HG02610 (cell line): ENCODE measurements around the gene ABCB1.
A peak's percentile ranks its signal among the peaks of the same experiment; 100 is the strongest.

ENCODE experiments used
- ATAC-seq: cut with Tn5 transposase; IDR thresholded peaks from one replicate; pipeline ENCODE4 v1.9.1; 2021; ENCODE audit warnings: mild to moderate bottlenecking, moderate library complexity; ENCODE audit not compliant: unreplicated experiment

ABCB1 gene

GRCh38 chr7:87600130-87601124, at the start of gene ABCB1:
Gene ABCB1 (minus strand): TSS chr7:87600884. CDS start chr7:87600184, 700 bp downstream.
- ATAC-seq: peak; percentile 65

- ATAC-seq: no peak
Observed at GRCh38 chr7:87648316-87648715, 47.6 kb upstream of the ABCB1 start.

DNA sequence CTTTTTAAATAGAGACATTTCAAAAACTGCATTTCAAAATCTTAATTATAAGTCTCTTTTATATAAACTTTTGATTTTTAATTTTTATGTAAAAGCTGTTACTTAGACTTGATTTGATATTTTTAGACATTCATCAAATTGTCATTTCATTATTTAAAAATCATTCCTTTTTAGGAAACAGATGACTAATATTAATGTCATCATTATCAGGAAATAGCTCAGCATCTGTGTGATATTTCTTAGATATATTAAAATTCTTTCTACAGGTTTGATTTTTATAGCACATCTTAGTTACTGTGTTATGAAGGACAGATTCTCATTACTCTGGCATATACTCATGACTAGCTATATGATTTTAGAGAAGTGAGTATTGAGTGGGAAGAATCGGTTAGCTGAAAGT, 44.8 kb upstream of the ABCB1 start:
- ATAC-seq: no peak

DNA sequence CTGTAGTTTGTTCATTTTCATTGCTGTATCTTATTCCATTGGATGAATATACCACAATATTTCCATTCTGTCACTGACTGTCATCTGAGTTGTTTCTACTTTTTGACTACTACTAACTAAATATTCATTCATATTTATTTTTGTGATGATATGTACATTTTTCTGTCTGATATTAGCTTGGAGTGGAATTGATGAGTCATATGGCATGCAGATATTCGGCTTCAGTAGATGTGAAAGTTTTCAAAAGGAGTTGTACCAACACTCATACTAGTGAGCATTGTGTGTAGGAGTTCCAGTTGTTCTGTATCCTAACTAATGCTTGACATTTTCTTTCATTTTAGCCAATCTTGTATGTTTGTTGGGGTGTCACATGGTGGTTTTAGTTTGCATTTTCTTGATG, 35.2 kb upstream of the ABCB1 start:
- no peak for ATAC-seq

DNA sequence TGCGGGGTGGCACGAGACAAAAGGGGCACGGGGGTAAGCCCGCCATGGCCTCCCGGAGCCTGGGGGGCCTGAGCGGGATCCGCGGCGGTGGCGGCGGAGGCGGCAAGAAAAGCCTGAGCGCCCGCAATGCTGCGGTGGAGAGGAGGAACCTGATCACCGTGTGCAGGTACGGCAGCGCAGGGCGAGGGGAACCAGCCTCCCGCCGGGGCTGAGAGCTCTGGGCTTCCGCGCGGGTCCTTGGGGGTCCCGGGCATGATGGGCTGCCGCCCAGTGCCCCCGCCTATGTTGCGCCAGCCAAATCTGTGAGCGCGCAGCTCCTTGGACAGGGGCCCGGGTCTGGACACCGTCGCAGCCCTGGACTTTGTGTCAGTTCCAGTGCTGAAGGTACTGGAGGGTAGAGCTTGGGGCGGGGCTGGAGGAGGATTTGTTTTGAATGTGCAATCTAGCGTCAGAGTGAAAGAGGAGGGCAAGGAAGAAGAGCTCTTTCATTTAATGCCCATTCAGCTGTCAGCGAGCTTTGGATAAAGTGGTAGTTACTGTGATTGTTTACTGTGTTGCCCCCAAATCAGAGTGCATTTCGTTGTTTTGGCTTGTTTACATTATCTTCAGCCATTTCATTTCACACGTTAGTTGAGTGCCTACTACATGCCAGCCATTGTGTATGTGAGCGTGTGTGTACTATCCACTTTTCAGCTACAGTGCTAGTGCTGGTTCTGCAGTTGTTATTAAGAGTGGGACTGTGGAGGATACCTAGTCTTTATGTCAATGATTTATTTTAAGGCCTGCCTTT, 28.3 kb upstream of the ABCB1 start:
- ATAC-seq: no peak

DNA sequence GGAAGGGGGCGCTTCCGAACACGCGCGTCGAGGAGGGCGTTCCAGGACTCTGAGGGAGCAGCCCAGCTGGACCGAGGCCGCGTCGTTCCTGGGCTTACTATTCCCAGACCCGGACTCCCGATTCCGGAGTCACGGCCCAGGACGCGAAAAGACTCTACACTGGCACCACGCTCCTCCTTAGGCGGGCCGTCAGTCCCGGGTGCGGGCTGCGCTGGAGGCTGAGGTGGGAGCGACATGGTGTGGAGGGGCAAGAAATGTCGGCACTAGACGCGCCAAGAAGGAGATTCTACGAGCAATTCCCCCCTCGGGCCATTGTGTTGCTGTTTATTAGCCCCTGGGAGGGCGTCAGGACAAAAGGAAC, 26.9 kb upstream of the ABCB1 start:
- peak; percentile 16 for ATAC-seq

- no peak for ATAC-seq
Observed at GRCh38 chr7:87625101-87625500, 24.4 kb upstream of the ABCB1 start.

DNA sequence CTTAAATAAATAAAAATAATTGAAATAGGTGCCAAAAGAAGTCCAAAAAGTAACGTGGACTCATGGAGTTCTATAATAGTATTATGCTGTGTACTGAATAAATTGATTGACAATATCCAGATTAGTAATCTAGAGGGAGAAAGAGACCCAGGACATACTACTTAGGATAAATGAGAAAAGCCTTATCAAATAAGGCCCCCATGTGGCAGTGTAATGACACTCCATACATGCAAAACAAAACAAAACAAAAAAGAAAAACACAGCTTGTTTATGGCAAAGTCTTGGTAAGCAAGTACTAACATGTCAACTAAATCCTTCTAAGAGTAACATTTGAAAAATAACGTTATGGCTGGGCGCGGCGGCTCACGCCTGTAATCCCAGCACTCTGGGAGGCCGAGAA, 23.9 kb upstream of the ABCB1 start:
- no peak for ATAC-seq

DNA sequence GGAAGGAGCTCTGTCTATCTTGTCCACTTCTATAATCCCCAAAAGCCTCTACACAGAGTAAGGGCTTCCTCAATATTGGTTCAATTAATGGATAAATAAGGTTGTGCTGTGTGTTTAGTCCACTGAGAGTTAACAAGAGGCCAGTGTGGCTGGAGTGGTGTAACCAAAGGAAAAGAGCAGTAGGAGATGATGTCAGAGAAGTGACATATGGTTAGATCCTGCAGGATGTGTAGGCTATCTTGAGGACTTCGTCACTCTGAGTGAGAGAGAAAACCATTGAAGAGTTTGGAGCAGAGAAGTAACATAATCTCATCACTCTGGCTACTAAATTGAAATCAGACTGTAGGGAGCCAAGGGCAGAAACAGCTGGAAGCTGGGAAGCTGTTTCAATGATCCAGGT, 14.5 kb upstream of the ABCB1 start:
- no peak for ATAC-seq

GRCh38 chr7:87609916-87610315, 9.2 kb upstream of the ABCB1 start:
- no peak for ATAC-seq

DNA sequence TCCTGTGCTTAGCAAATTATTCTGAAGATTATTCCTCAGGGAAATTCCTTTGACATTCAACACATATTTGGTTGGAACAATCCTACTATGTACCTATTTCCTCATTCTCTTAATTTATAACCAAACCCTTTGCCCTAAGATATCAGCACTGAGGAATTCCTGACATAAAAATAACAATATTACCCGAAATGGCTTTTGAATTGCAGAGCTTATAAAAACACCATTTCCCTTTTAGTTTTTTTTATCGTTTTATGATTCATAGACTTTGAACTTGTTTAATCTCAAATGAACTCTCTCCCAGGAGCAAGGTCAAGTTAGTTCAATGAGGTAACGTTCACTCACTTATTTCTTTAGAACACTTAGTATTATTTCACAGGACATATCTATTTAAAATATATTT, 7.7 kb upstream of the ABCB1 start:
- no peak for ATAC-seq

GRCh38 chr7:87604264-87604663, 3.6 kb upstream of the ABCB1 start:
- no peak for ATAC-seq

- ATAC-seq: peak; percentile 94
Observed at GRCh38 chr7:87599336-87599735, 1.3 kb downstream of the ABCB1 start.

- ATAC-seq: peak; percentile 34
Observed at GRCh38 chr7:87598234-87599009, 2.3 kb downstream of the ABCB1 start.

DNA sequence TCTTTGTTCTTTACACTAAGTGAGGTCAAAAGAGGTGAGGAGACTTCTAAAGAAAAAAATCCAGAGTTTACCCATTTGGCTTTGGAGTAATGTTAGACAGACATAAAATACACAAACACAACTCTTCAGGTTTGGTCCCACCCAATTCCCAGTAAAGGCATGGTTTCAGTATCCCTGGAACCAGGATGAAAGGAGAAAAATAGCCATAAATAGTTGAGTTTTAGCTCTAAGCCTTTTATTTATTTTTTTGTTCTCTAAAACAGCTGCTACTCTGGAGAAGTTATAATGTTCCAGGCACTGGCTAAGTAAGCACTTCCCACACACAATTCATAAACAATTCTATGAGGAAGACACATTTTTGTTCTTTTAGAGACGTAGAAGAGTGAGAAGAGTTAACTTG, 4.0 kb downstream of the ABCB1 start:
- ATAC-seq: no peak

GRCh38 chr7:87596136-87596535, 4.5 kb downstream of the ABCB1 start:
- ATAC-seq: no peak

- no peak for ATAC-seq
Observed at GRCh38 chr7:87592300-87592699, 8.4 kb downstream of the ABCB1 start.

GRCh38 chr7:87591211-87591610, 9.5 kb downstream of the ABCB1 start:
- ATAC-seq: no peak

- no peak for ATAC-seq
Observed at GRCh38 chr7:87590578-87590977, 10.1 kb downstream of the ABCB1 start.

GRCh38 chr7:87589631-87590030, 11.1 kb downstream of the ABCB1 start:
- ATAC-seq: no peak

GRCh38 chr7:87581723-87582122, 19.0 kb downstream of the ABCB1 start:
- no peak for ATAC-seq
